ENCODE measurements around the gene EAF2.

- TF ChIP-seq CTCF (IDR thresholded peaks at IDR 0.05; ENCODE audit: extremely low read depth in 1 of 2, insufficient read depth in 1 of 2, low read depth in 1 of 2, low read length in 2 of 2) = no peak
- TF ChIP-seq POLR2A (IDR thresholded peaks at IDR 0.05; ENCODE audit: low read depth, low read length) = no peak
- TF ChIP-seq POLR2AphosphoS5 (IDR thresholded peaks at IDR 0.05; ENCODE audit: insufficient read depth, low read depth, low read length) = no peak
- no peak for TF ChIP-seq EZH2 (IDR thresholded peaks at IDR 0.05; ENCODE audit: borderline replicate concordance, low read depth, low read length, severe bottlenecking)
- TF ChIP-seq MAX (IDR thresholded peaks at IDR 0.05; ENCODE audit: insufficient read depth, insufficient read length) = no peak
- TF ChIP-seq MYC (IDR thresholded peaks at IDR 0.05; ENCODE audit: low read depth, low read length) = no peak
- TF ChIP-seq FOS (IDR thresholded peaks at IDR 0.05; ENCODE audit: borderline replicate concordance, insufficient read depth, low read length) = no peak
Observed at GRCh38 chr3:121836481-121836880, 1.5 kb downstream of the EAF2 start.
